Right lobe of liver (tissue), 6 donors: Measurements from ENCODE around the gene CCDC32. TPM values are rescaled to one million over a fixed set of nuclear protein-coding genes. Genes with fewer than 3 reads are reported as not detected.
A peak's percentile ranks its signal among the peaks of the same experiment; 100 is the strongest.

Experiments used
- ATAC-seq, 4 donors: fragments of 200-7000 bp; cut with Tn5 transposase; one replicate each; pipeline ENCODE4 v1.9.1; 2020; ENCODE audit warnings: mild to moderate bottlenecking in 4 of 4, moderate library complexity in 4 of 4
- DNase-seq, 3 donors: peaks; one replicate each; pipeline ENCODE4 v3.0.0-alpha.2; 2020
- H3K27ac ChIP-seq, 3 donors: fragments of 200-600 bp; one replicate each; pipeline ENCODE4 v1.8.0; 2022
- H3K27me3 ChIP-seq, 2 donors: fragments of 200-600 bp; one replicate each; pipeline ENCODE4 v1.8.0; 2022
- H3K36me3 ChIP-seq, 4 donors: fragments of 200-600 bp; sonication (generic) in 1 of 4; one replicate each; pipeline versions ENCODE4 v1.5.1 to v1.8.0; 2017 to 2022; ENCODE audit warnings: control low read depth in 1 of 4
- H3K4me1 ChIP-seq, 4 donors: fragments of 200-600 bp; sonication (generic) in 1 of 4; one replicate each; pipeline versions ENCODE4 v1.5.1 to v1.8.0; 2017 to 2022; ENCODE audit warnings: control low read depth in 1 of 4
- H3K4me3 ChIP-seq, 3 donors: fragments of 200-600 bp; one replicate each; pipeline ENCODE4 v1.8.0; 2022
- H3K9me3 ChIP-seq, 4 donors: fragments of 200-600 bp; sonication (generic) in 1 of 4; one replicate each; pipeline versions ENCODE4 v1.5.1 to v1.8.0; 2017 to 2022; ENCODE audit warnings: control low read depth in 1 of 4
- POLR2A ChIP-seq: fragments of 450-650 bp; IDR thresholded peaks from one replicate; pipeline ENCODE4 v1.6.1; 2017; ENCODE audit warnings: antibody characterized with exemption, mild to moderate bottlenecking
- WGBS: methylation state at CpG from one replicate; pipeline ENCODE4 v1.1.6; 2018; ENCODE audit warnings: low coverage, low lambda C conversion rate; ENCODE audit not compliant: insufficient coverage; ENCODE audit errors: missing lambda C conversion rate; 5-methylcytosine and 5-hydroxymethylcytosine counted together
- intact Hi-C, 2 donors: fragments of 100-400 bp; cut with DNase I; formaldehyde crosslinking; loops; one replicate each; pipeline versions ENCODE4 v1.11.2 to v1.14.1; 2022
- total RNA-seq, 6 experiments: library from RNA; depleted of rRNA in 2 of 6; stranded (reverse); fragments of >200 nt in 2 of 6; fragmentation: NEBNext Ultra II Directional in 3 of 6; extraction: Animal tissue kit (Norgen Biotek cat#: 25700) in 3 of 6; gene quantifications; one replicate each; pipeline versions ENCODE4 v1.1.0 to v1.2.4, GENCODE V29; 2016 to 2023
- TF ChIP-seq, protein P1 (sequence below), 4 donors: fragments of 200-600 bp in 3 of 4; fragments of 450-650 bp in 1 of 4; IDR thresholded peaks; one replicate each; pipeline versions ENCODE4 v1.5.1 to v1.8.0; 2016 to 2022; ENCODE audit warnings: antibody characterized with exemption in 4 of 4, mild to moderate bottlenecking in 2 of 4
- donor health status: DM: no; HTN: yes; CAD: no.
- donor health status: DM: no; HTN: no; CAD: no.
- donor health status: DM: no; HTN: no; CAD: no.
- donor health status: DM: no; HTN: yes; CAD: no.
- donor health status: DM: no; HTN: yes; CAD: no.

The CCDC32 gene
- total RNA-seq, 6 experiments from 2014 or later = 6.4 to 12.3 (median 9.9) TPM

DNA sequence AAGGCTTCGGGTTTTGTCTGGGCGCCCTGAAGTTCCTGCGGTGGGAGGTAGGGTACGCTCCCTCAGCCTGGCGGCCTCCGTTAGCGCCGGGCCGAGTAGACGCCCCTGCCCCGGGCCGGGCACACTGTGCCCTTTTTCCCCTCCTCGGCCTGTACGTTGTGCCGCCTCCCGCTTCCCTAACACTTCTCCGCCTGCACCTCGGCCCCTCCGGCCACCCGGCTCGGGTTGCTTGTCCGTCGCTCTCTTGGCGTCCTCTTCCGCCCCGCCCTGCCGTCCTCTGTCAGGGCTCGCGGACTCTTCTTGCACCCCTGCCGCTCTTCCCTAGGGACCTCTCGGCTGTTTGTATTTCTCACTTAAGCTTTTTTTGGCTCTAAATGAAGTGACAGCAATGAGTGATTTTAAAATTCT is 29.6 kb upstream of the CCDC32 start:
- Histone ChIP-seq H3K4me3 (peak overlapping the region; percentile 57 to 62 (median 60)), H3K9me3 (no peaks in the 10 kb centered on the region), H3K36me3 (no peaks in the 10 kb centered on the region), H3K4me1 (peaks cover 0 to 9% (median 3%) of the 10 kb centered on the region in 4 donors), H3K27me3 (no peaks in the 10 kb centered on the region), H3K27ac (peak overlapping the region; percentile 93 to 98 (median 95))
- DNase-seq = peak; percentile 70 to 74 (median 74)
- under 1% methylated on average over 17 of the region's 31 CpGs for WGBS
- intact Hi-C loops = no loop called here
- peak; percentile 68 to 74 (median 71) for ATAC-seq
- TF ChIP-seq, protein P1, sequence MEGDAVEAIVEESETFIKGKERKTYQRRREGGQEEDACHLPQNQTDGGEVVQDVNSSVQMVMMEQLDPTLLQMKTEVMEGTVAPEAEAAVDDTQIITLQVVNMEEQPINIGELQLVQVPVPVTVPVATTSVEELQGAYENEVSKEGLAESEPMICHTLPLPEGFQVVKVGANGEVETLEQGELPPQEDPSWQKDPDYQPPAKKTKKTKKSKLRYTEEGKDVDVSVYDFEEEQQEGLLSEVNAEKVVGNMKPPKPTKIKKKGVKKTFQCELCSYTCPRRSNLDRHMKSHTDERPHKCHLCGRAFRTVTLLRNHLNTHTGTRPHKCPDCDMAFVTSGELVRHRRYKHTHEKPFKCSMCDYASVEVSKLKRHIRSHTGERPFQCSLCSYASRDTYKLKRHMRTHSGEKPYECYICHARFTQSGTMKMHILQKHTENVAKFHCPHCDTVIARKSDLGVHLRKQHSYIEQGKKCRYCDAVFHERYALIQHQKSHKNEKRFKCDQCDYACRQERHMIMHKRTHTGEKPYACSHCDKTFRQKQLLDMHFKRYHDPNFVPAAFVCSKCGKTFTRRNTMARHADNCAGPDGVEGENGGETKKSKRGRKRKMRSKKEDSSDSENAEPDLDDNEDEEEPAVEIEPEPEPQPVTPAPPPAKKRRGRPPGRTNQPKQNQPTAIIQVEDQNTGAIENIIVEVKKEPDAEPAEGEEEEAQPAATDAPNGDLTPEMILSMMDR (IDR thresholded peaks at IDR 0.05) = no peak
- no peak for TF ChIP-seq POLR2A

DNA sequence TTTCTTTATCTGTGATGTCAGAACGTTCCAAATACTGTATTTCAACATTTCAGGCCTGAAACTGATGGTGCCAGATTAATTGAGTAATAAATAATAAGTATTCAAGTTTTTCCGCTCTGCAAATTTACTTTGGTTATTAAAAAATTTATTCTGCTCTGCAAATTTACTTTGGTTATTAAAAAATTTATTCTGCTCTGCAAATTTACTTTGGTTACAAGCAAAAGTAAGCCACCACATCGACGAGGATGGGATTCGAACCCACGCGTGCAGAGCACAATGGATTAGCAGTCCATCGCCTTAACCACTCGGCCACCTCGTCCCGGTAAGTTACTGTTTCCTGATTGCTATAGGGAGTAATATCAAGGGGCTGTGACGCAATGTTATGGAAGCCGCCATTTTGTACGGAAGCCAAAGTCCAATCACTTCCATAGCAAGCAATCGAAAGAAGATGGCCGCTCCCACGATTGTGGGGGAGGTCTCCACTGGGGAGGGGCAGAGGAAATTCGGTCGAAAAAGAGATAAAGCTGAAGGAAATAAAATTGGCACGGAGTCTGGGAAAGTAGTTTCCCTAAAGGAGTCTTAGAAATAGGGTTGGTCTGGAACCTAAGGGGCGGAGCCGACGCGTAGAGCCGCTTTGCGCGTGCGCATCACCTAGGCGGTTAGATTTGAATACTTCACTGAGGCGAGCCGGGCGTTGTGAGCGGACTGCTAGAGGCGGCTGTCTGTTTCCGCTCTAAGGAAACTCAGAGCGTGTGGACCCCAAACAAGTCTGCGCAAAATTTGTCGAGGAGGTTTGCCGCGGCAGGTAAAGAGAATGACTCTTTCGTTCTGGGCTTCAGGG is 29.0 kb upstream of the CCDC32 start, which contains the start of gene KNL1:
TSS of gene KNL1 (plus strand) at position 662 of the 841 bp plus-strand sequence. CDS start 8,683 bp downstream, outside the sequence.
- intact Hi-C loops = no loop called here
- DNase-seq (peak; percentile 91 to 92 (median 91)), ATAC-seq (peak; percentile 93 to 95 (median 94))
- Histone ChIP-seq H3K36me3 (no peaks in the 10 kb centered on the region), H3K9me3 (no peaks in the 10 kb centered on the region), H3K27me3 (no peaks in the 10 kb centered on the region), H3K4me1 (peaks cover 0 to 9% (median 3%) of the 10 kb centered on the region in 4 donors), H3K27ac (peak within 1 kb of the TSS; percentile 93 to 98 (median 95)), H3K4me3 (peak within 1 kb of the TSS; percentile 57 to 62 (median 60))
- TF ChIP-seq POLR2A = no peak
- TF ChIP-seq, protein P1 (IDR thresholded peaks at IDR 0.05) = no peak
- WGBS = 2% methylated on average over 32 of the region's 41 CpGs

DNA sequence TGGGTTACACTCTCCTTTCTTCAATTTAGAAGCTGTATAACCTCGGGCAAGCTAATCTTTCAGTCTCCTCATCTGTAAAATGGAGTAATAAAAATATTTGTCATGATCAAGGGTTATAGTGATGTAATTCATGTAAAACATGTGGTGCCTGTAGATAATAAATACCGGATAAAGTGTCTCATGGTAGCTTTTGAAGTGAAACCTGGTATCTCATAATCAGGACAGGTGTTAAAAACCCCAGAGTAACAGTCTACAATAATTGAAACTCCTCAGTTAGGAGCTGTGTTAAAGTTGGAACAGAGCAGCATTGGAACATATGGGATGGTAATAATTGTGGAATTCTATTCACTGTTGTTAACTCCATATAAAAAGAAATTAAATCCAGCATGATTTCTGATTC is 28.3 kb upstream of the CCDC32 start:
- ATAC-seq = no peak

DNA sequence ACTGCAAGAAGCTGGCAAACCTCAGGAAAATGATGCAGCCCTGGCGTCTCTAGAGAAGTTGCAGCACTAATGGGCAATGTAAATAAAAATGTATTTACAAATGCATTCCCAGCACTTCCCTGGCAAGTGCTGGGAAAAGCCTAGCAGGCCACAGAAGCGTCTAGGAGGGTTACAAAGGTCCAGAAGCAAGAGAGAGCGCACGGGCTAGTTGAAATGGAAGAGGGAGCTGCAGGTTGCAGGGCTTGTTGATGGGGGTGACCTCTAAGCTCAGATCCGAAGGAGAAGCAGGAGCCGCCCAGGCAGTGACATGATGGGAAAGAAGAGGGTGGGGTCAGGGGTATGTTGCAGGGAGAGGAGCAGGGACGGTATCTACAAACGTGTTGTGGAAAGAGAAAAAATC is 26.5 kb upstream of the CCDC32 start:
- Histone ChIP-seq H3K9me3 (no peaks in the 10 kb centered on the region), H3K27ac (no peak overlapping the region), H3K4me1 (peaks cover 0 to 9% (median 3%) of the 10 kb centered on the region in 4 donors), H3K4me3 (no peak overlapping the region), H3K27me3 (no peaks in the 10 kb centered on the region), H3K36me3 (no peaks in the 10 kb centered on the region)
- WGBS = 76% methylated on average over 8 of the region's 8 CpGs
- DNase-seq (no peak), ATAC-seq (no peak)
- intact Hi-C loops = no loop called here
- TF ChIP-seq POLR2A = no peak
- TF ChIP-seq, protein P1 (IDR thresholded peaks at IDR 0.05) = no peak

More for the DNA sequence above, 28.3 kb upstream of the CCDC32 start:
- H3K36me3 ChIP-seq = no peaks in the 10 kb centered on the region
- H3K9me3 ChIP-seq = no peaks in the 10 kb centered on the region
- no peak overlapping the region for H3K4me3 ChIP-seq
- 49% methylated on average over 2 of the region's 2 CpGs for WGBS
- peaks cover 0 to 9% (median 3%) of the 10 kb centered on the region in 4 donors for H3K4me1 ChIP-seq
- H3K27ac ChIP-seq = no peak overlapping the region
- H3K27me3 ChIP-seq = no peaks in the 10 kb centered on the region
- DNase-seq = no peak
- intact Hi-C loops = no loop called here
- TF ChIP-seq, protein P1 (IDR thresholded peaks at IDR 0.05) = no peak
